Gastrocnemius medialis (tissue), 4 donors: Measurements from ENCODE around the gene MGMT.

Experiments
- POLR2A ChIP-seq, 2 donors: fragments of 450-650 bp; IDR thresholded peaks; one replicate each; pipeline ENCODE4 v1.6.1; 2017; ENCODE audit warnings: antibody characterized with exemption in 2 of 2, mild to moderate bottlenecking in 2 of 2, moderate library complexity in 2 of 2
- TF ChIP-seq, protein P1 (sequence below), 5 experiments: fragments of 450-650 bp in 3 of 5; fragments of 200-600 bp in 2 of 5; sonication (generic) in 2 of 5; IDR thresholded peaks in 4 of 5; conservative IDR thresholded peaks in 1 of 5; 1 replicate in 4 of 5; 2 replicates in 1 of 5; pipeline ENCODE4 v1.5.1; 2016 to 2019; ENCODE audit warnings: antibody characterized with exemption in 5 of 5, mild to moderate bottlenecking in 3 of 5, moderate library complexity in 3 of 5

DNA sequence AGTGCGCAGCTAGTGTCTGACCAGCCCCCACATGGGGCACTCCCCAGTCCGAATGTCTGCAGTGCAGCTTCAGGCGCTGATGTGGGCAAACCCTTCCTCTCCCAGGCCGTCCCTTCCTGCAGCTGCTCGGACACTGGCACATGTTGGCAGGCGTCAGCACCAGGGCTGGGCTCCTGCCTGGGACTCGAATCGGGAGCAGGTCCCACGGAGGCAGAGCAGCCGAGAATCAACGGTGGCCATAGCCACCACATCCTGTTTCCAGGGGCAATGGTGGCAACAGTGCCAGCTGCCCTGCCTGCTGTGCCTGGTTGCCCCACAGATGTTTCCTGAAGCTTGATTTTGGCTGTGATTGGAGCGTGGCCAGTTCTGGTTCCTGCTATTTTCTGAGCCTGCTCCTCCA, 65.8 kb downstream of the MGMT start:
- TF ChIP-seq, protein P1, sequence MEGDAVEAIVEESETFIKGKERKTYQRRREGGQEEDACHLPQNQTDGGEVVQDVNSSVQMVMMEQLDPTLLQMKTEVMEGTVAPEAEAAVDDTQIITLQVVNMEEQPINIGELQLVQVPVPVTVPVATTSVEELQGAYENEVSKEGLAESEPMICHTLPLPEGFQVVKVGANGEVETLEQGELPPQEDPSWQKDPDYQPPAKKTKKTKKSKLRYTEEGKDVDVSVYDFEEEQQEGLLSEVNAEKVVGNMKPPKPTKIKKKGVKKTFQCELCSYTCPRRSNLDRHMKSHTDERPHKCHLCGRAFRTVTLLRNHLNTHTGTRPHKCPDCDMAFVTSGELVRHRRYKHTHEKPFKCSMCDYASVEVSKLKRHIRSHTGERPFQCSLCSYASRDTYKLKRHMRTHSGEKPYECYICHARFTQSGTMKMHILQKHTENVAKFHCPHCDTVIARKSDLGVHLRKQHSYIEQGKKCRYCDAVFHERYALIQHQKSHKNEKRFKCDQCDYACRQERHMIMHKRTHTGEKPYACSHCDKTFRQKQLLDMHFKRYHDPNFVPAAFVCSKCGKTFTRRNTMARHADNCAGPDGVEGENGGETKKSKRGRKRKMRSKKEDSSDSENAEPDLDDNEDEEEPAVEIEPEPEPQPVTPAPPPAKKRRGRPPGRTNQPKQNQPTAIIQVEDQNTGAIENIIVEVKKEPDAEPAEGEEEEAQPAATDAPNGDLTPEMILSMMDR (IDR thresholded peaks at IDR 0.05 in 4 of 5, conservative IDR thresholded peaks at IDR 0.05 in 1 of 5), result no peak
- TF ChIP-seq POLR2A (IDR thresholded peaks at IDR 0.05), result no peak
